Stimulated activated CD8-positive, alpha-beta memory T cell treated with anti-CD3 and anti-CD28 coated beads, Interleukin-4, amount 100 ng/mL, for 1 hour (primary cell): ENCODE data around the gene ZMYND10.

Source experiments
- DNase-seq, 2 donors: peaks; one replicate each; pipeline ENCODE4 v3.0.0-alpha.2; 2020; ENCODE audit warnings: low read depth in 2 of 2, low spot score in 1 of 2

The ZMYND10 gene

DNA sequence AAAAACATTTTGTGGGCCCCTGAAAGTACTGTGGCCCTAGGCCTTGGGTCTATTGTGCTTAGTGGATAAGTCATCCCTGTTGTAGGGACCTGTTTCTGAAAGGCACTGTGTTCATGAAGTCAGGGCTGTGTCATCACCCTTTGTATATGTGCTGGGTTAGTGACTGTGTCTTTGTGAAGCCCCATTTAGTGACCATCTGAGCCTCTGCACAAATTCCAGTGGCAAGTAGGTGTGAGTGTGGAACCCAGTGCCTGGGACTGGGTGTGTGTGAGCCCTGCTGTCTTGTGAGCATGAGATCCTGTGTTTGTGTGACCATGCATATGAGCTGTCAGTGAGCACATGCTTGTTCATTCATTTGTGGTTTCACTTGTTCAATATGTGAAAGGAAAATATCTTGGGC, 40.9 kb downstream of the ZMYND10 start:
- DNase-seq, result no peak

DNA sequence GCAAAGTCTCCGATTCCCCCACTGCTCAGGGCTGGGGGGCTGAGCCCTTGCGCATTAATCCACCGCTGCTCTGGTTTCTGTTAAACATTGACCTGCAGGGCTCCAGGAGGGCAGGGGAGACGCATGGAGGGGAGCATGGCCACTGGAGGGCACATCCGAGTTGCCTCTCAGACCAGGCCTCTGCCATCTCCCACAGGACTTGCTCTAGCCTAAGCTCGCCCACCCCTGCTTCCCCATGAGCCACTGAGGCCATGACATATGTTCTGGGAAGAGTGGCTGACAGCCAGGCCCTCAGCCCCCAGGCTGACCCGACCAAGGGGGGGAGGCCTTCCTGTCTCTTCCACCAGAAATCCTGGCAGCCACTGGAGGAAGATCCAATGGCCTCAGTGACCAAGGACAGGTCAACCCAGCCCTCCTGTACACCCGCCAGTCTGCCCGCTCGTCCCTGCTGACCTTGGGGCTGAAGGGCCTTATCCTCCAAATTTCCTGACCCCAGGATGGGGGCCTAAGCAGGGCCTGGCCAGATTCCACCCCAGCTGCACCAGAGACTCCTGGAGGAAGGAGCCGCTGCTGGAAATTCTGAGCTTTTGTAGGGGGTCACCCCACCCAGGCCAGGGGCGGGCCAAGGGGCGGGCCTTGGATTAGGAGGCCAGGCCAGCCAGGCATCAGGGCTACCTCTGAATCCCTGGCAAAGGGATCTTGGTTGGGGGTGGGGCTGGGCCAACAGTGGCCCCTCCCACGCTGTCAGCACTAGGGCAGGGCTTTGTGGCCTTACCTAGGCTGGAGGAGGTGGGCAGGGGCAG, 42.3 kb downstream of the ZMYND10 start, which contains the start of gene HYAL1:
Gene HYAL1, minus strand, starts transcription at position 562 of the 803 bp plus-strand sequence. CDS start 618 bp downstream, outside the sequence.
- DNase-seq, result no peak

DNA sequence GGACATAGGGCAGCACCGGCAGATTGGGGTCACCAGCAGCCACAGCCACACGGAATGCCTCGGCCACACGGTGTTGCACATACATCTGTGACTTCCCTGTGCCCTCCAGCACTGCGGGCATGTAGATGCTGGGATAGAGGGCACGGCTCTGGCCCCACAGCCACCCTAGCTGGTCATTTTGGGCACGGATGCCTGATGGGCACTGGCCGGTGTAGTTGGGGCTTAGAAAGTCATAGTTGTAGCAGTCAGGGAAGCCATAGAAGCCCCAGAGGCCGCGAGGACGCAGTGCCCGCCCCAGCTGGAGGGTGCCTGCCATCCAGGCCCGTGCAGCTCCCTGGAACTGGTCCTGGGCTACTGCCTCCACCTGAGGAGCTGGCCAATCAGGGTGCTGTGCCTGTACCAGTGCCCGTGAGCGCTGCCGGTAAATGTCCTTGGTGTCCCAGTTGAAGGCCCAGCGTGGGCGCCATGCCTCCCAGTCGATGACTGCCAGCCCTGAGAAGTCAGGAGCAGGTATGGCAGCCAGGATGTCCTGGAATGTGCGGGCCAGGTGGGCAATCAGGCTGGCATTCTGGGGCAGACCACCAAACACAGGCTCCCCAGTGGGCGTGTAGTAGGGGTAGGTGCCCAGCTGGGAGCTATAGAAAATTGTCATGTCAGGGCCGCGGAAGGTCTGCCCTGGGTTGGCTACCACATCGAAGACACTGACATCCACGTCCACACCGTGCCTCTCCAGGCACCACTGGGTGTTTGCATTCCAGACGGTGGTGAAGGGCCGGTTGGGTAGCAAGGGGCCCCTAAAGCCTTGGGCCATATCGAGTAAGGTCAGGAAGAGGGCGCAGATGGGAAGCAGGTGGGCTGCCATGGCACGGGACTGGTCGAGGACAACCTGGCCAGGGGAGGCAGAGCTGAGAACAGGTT, 43.2 kb downstream of the ZMYND10 start:
- no peak for DNase-seq

DNA sequence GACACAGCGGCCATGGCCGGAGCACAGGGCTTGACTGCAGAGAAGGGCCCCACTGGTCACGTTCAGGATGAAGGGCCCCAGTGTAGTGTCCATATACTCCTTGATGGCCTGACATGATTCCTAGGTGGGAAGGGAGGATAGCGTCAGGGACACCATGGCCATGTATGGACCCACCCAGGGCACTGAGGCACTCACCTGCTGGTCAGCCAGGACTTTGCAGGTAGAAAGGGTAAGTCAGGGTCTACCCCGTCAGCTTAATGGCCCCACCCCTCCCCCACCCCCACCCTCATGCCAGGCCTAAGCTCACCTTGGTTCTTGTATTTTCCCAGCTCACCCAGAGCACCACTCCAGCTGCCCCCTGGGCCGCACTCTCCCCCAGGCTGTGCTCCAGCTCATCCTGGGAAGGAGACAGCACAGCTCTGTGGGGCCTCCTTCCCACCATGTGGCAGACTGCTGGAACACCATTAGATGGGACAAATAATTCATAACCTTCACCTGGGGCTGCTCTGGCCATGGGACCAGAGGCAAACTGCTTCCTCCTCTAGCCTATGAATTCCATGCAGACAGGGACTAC, 44.8 kb downstream of the ZMYND10 start:
- DNase-seq, result no peak

DNA sequence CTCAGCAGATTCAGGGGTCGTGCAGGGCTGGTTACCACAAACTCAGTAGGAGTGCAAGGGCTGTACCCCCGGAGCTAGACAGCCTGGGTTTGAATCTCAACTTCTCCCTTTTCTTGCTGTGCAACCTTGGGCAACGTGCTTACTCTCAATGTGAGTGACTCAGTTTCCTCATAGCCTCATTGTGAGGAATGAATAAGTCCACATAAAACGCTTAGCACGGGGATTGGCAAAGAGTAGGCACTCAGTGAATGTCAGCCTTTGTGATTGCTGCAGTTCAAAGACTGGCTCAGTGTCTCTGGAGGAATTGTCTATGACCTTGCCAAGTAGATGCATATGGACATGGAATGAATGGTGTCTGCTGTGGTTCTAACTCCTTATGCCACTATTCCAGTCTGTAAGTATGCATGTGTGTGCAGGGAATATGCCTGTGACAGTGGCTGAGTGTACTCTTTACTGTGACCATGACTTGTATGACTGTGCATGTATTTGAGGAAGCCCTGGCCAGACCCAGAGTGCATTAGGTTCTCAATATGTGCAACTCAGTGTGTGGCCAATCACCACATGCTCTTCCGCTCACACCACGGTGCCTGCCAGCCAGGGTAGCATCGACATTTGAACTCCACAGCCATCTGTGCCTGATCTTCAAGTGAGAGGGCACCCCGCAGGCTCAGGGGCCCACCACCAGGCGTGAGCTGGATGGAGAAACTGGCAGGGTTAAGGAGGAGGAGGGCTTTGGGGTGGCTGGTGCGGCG, 45.4 kb downstream of the ZMYND10 start:
- no peak for DNase-seq

DNA sequence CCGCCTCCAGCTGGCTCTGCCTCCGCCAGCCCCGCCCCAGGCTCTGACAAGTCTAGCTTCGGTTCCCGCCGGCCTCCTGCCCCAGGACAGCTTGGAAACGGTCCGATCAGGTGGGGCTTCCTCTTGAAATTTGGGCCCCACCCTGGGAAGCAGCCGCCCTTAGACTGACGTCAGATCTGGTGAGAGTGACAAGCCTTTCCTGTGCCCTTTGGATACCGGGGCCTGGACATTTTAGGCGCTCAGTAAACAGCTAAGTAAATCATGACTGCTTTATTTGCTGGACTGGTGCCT, 45.9 kb downstream of the ZMYND10 start:
- DNase-seq, result no peak

DNA sequence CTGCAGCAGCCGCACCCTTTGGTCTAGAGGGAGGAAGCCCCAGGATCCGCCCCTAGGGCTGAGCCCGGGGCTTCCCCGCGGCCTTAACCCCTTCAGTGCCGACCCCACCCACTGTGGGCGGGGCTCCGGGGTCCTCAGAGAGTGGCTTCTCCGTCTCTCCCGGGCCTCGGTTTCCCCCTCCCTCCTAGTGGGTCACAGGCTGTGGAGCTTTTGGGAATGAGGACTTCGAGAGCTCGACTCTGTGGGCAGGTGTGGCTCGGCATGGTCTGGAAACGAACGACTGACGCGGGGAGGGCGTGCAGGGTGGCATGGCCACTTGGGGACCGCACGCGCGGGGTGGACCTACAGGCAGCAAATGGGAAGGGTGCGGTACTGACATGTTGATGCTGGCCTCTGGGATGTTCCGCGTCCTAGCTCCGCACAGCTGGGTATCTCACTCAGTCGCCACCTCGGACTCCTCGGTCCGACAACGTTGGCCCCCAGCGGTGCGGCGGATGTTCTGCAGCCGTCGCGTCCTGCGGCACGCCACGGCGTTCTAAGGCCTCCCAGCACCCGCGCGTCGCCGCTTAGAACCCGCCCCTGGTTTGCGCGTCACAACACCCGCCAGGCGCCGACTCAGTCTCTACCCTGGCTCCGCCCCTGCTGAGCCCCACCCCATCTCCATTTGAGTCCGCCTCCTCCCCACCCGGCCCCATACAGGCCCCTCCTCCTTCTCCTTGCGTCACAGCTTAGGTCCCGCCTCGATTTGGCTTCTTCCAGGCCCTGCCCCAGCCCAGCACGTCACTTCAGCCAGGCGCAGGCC, 46.5 kb downstream of the ZMYND10 start, which contains the start of the genes HYAL3 and NAA80:
Gene HYAL3, minus strand, starts transcription at position 570 of the 802 bp plus-strand sequence. CDS start 3,803 bp downstream, outside the sequence.
Gene NAA80, minus strand, starts transcription at position 570 of the 802 bp plus-strand sequence. CDS start 1,942 bp downstream, outside the sequence.
- peak; percentile 98 to 99 for DNase-seq

DNA sequence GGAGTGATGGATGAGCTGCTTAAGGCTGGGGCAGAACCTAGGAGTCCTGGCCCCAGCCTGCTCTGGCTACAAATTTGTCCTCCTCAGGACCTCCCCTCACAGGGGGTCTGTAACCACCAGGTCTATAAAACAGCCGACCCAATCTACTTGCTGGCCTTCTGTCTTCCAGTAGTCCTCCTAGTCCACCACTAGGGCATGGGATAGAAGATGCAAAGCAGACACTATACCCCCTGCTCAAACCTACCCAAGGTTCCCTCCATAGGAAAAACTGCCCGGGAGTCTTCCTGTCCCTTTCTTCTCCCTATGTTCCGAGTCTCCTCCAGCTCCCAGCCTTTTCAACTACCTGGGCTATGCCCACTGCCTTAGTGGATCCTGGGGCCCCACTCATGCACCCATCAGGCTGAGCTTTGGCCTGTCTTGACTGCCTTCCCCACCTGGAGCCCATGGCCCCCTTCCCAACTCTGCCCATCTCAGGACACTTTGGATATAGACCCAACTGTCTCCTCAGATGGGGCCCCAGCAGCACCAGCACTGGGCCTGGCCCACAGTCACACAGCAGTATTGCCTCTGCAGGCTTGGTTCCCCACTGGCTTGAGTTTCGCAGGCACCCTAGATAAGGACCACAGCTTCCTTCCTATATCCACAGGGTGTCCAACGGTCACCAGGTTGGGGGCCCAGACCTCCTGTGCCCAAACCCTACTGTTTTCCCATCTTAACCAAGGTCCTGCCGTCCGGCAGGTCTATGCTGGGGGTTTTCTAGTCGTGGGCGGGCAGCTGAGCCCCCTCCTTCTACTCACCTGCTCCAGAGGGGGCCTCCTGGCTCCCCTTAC, 47.4 kb downstream of the ZMYND10 start:
- DNase-seq, result no peak

DNA sequence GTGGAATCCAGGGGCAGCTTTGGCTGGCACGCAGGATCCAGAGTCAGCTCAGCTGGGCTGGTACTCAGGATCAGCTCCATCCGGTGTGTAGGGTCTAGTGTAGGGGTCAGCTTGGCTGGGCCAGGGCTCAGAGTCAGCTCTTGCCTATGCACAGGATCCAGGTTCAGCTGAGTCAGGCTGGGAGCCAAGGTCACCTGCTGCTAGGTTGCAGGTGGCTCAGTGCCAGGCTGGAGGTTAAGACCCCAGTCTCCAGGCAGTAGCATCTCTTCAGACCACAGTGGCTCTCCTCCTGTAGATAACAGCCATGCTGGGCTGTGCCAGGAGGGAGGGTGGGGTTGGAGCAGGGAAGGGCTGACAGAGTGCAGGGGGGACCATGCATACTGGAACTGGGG, 48.2 kb downstream of the ZMYND10 start:
- DNase-seq, result no peak

DNA sequence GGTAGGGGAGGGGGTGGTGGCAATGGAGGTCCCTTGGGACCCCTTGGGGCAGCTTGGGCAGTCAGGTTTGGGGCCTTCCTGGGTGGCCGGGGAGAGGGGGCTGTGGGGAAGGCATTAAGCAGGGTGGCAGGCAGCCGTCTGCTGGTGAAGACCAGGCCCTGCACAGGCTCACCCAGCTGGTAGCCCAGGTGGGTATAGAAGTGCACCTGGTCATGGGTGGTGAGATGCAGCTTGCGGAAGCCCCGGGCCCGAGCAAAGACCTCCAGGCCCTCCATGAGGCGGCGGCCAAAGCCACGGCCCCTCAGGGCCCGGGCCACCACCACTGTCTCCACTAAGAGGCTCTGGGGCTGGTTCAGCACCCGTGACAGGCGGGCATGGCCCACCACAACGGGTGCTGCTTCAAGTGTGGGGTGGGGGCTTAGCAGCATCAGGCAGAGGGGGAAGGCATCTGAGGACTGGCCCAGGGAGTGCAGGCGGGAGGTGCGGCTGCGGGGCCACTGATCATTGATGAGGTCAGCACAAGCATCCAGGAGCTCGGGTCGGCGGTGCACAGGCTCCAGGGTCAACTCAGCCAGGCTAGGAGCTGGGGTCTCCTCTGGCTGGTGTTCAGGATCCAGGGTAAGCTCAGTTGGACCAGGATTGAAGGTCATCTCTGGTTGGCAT, 48.7 kb downstream of the ZMYND10 start:
- no peak for DNase-seq

DNA sequence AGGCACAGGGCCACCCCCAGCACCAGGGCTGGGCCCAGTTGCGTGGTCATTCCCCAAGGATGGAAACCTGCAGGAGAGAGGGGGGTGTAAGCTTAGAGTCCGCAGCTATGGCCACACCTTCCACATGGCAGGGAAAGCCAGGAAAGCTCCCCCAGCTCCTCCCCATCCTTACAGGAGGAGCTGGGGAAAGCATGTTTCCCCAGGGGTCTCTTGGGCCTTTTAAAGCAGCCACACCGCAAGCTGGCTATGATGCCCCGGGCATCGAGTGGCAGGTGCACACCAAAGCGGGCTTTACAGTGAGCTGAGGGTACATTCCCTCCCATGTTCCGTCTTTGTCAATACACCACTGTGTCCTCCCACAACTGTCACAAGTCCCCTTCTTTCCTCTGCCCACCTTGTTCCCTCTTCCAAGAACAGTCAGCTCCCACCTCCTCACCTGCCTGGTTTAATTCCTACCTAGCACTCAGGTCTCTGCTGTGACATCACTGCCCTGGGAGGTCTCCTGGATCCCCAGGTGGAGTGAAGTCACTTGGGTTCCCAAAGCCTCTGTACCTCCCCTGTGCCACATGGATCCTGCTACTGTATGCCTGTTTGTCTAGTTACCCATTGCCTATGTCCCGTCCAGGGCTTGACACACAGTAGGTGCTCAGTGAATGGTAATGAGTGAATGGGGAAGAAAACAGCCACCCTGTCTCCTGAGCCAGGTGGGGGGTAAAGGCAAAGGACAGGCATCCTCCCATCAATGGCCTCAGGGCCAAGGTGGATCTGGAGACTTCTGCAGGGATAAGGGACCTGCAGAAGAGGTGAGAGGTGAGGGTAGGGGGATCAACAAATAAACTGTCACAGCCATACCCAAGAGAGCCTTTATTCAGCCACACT, 49.7 kb downstream of the ZMYND10 start:
- DNase-seq, result no peak

DNA sequence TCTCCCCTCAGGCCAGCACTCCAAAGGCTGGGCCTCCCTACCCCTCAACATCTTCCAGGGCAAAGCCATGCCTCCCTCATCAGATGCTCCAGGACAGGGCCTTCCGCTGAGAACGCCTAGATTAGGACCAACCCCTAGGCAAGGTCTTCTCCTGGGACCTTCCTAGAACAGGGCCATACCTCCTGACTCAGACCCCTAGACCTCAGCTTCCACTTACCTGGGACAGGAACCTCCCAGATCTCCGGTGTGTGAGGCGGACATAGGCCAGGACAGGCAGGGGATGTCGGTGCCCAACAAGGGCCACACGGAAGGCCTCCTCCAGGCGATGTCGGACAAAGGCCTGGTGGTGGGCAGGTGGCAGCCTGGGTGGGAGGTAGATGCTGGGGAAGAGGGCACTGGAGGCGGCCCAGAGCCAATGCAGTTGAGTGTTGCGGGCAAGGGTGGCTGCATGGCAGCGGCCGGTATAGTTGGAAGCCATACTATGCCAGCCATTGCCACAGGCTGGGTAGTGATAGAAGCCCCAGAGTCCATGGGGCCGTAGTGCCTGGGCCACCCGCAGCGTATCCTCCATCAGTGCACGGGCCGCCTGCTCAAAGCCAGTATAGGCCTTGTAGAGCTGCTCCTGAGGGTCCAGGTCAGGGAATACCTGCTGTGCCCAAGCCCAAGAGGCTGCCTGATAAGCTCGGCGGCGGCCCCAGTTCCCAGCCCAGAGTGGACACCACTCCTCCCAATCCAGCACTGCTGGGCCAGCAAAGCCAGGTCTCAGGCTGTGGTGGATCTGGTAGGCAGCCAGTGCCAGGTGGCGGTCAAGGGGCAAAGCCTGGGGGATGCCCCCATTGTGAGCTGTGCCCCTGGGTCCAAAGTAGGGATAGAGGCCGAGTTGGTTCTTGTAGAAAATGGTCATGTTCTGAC, 50.8 kb downstream of the ZMYND10 start:
- no peak for DNase-seq

DNA sequence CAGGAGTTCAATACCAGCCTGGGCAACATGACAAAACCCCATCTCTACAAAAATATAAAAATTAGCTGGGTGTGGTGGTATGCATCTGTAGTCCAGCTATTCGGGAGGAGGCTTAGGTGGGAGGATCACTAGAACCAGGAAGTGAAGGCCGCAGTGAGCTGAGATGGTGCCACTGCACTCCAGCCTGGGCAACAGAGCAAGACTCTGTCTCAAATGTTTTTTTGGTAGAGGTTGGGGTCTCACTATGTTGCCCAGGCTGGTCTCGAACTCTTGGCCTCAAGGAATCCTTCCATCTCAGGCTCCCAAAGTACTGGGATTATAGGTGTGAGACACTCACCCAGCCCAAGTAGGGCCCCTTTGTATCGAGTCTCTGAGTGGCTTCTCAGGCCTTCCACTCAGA, 51.4 kb downstream of the ZMYND10 start:
- DNase-seq, result no peak

DNA sequence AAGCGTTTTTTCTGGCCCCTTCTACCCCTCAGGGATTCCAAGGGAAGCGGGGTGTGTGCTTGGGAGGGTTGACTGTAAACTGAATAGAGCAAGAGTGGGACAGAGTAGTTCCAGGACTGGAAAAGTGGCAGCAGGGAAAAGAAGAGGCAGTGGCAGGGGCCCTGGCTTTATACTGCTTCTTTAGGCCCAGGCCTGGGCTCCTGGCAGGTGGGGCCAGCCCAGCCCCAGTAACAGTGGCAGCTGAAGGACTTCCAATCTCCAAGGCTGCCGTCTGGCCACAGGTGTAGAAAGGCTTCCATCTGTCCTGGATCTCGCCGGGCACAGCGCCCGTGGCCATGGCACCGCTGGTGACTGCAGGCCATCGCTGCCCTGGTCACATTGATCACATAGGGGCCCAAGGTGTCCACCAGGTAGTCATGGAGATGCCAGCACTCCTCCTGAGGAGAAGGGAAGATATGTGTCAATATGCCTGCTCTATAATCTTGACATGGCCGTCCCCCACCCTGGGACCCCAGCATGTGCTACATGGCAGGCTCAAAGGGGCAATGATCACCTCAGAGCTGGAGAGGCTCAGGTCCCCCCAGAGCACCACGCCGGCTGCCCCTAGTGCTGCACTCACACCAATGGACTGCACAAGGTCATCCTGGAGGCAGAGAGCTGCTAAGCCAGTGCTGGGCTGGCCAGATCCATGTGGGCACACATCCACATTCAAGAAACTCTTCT, 52.3 kb downstream of the ZMYND10 start:
- no peak for DNase-seq

DNA sequence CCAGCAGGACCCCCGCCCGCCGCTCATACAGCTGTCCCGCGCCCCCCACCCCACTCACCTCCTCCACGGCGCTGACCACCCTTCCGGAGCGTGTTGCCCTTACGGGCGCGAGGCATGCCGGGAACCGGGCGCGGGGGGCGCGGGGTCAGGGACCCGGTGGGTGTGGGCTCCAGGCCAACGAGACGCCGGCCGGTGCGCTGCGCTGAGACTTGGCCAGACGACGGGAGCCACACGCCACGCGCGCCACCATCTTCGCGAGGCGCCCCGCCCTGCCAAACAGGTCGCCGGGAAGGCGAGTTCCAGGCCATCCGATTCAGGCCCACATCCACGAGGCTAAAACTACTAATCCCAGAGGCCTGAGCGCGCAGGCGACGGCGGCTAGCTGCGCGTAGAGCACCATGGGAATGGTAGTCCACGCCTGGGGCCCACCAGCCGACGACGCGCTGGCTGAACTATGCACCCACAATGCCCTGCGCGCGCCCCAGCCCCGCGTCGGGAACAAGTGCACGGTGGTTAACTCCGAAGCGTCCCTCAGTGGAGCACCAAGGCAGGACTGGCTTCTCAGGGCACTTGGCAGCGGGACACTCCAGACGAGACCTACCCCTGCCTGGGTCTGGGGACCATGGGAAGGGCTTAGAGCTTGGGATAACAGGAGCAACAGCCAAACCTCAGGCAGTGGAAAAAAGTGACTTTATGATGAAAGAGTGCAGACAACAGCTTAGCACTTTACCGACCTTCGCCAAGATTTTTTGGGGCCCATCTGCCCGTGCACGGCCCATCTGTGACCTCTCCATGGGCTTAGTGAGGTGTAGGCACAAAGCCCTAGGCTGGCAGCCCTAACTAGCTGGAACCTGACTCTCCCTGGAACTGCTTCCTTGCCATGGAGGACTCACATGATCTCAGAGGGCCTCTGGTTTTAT, 53.1 kb downstream of the ZMYND10 start, which contains the start of gene IFRD2:
Gene IFRD2, minus strand, starts transcription at position 271 of the 920 bp plus-strand sequence. Its CDS starts 155 bp downstream, at position 116.
- peak; percentile 77 to 91 for DNase-seq
